Measurements from ENCODE around the gene PADI6. TPM values are rescaled to one million over a fixed set of nuclear protein-coding genes. Genes with fewer than 3 reads are reported as not detected.
A peak's percentile ranks its signal among the peaks of the same experiment; 100 is the strongest.

PADI6 gene
- total and polyA plus RNA-seq, 9 of the 15 experiments (the other 6 are each of a cell fraction or from before 2014, with no cell fraction given), result not detected

DNA sequence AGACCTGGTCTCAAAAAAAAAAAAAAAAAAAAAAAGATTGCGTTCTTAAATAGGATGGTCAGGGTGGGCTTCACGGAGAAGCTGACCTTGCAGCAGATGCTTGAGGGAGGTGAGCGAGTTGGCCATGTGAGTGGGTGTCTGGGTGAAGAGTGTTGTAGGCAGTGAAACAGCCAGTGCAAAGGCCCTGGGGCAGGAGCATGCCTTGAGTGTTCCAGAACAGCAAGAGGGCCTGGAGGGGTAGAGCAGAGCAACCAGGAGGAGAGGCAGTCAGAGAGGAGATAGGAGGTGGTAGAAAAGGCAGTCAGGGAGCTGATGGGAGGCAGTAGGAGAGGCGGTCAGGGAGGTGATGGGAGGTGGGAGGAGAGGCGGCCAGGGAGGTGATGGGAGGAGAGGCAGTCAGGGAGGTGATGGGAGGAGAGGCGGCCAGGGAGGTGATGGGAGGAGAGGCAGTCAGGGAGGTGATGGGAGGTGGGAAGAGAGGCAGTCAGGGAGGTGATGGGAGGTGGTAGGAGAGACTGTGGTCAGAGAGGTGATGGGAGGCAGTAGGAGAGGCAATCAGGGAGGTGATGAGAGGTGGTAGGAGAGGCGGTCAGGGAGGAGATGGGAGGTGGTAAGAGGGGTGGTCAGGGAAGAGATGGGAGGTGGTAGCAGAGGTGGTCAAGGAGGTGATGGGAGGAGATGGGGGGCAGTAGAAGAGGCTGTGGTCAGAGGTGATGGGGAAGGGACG is 20.2 kb upstream of the PADI6 start:
- H2AFZ ChIP-seq (ENCODE audit: low read depth, low read length), result no peak overlapping the region
- in situ Hi-C loops (cut with MboI), result no loop called here
- H3K4me3 ChIP-seq, result no peak overlapping the region
- H3K4me2 ChIP-seq (ENCODE audit: insufficient read depth, low read length), result no peak overlapping the region
- no peak for ATAC-seq
- no TSS peak for BruUV-seq (replicated peaks)
- H4K20me1 ChIP-seq (replicated peaks; ENCODE audit: control insufficient read depth, insufficient read depth, low read length), result no peaks in the 10 kb centered on the region
- no peak overlapping the region for H3K9ac ChIP-seq (ENCODE audit: insufficient read depth in 1 of 2, low read depth in 2 of 2, low read length in 2 of 2)
- POLR2A ChIA-PET, result interaction anchor here (0.6 kb wide), 1 partner anchor 11 kb away, joined by 3 read pairs; no protein-coding TSS in a partner anchor
- intact Hi-C loops (cut with micrococcal nuclease), result no loop called here
- no peak overlapping the region for H3K27ac ChIP-seq (ENCODE audit: extremely low read depth, low read depth, low read length)
- WGBS (ENCODE audit: insufficient coverage, low coverage, missing lambda C conversion rate), result 2% methylated on average over 6 of the region's 8 CpGs
- H3K27me3 ChIP-seq (ENCODE audit: control insufficient read depth in 2 of 2, insufficient read depth in 2 of 2, low read length in 2 of 2), result peaks cover 12 to 38% of the 10 kb centered on the region in 2 experiments; a peak in 4 of 5 replicates
- no peaks in the 10 kb centered on the region for H3K36me3 ChIP-seq (ENCODE audit: control insufficient read depth, insufficient read depth, low read length)
- DNase-seq (ENCODE audit: extremely low read depth in 1 of 4, low spot score in 3 of 4), result no peak
- CTCF ChIA-PET (ENCODE audit: low intra/inter-chr PET ratio), result no interaction called here
- no peaks in the 10 kb centered on the region for H3K79me2 ChIP-seq (ENCODE audit: control insufficient read depth, insufficient read depth, low read length)
- H3K4me1 ChIP-seq (replicated peaks in 1 of 2; ENCODE audit: control insufficient read depth in 2 of 2, insufficient read depth in 2 of 2, low read length in 2 of 2), result peaks cover 12 to 14% of the 10 kb centered on the region in 2 experiments
- no peak for FAIRE-seq
- H3K9me3 ChIP-seq (replicated peaks; ENCODE audit: control insufficient read depth, insufficient read depth, low read depth, low read length), result no peaks in the 10 kb centered on the region
- peaks cover 3% of the 10 kb centered on the region for H3K9me1 ChIP-seq (ENCODE audit: control insufficient read depth, insufficient read depth, low read length)
- TF ChIP-seq GABPB1 (CRISPR knock-in tag; IDR thresholded peaks at IDR 0.05) (no peak), NBN (IDR thresholded peaks at IDR 0.05; ENCODE audit: low read depth) (no peak), GATA2 (CRISPR knock-in tag; IDR thresholded peaks at IDR 0.05) (no peak), KDM1A (IDR thresholded peaks at IDR 0.05) (peak in 1 of 2 experiments; percentile 56; a peak in 2 of 4 replicates), SOX6 (IDR thresholded peaks at IDR 0.05) (no peak), HOXB6 (CRISPR knock-in tag; IDR thresholded peaks at IDR 0.05; ENCODE audit: borderline replicate concordance) (no peak), ZNF3 (CRISPR knock-in tag; IDR thresholded peaks at IDR 0.05) (no peak), BCOR (IDR thresholded peaks at IDR 0.05) (peak; percentile 86), PREB (CRISPR knock-in tag; IDR thresholded peaks at IDR 0.05) (no peak), SRF (CRISPR knock-in tag; IDR thresholded peaks at IDR 0.05) (no peak), ZMIZ1 (IDR thresholded peaks at IDR 0.05; ENCODE audit: low read depth in 2 of 2, low read length in 2 of 2) (no peak), ZNF444 (CRISPR knock-in tag; IDR thresholded peaks at IDR 0.05) (no peak), HIVEP1 (CRISPR knock-in tag; IDR thresholded peaks at IDR 0.05) (no peak)
- TF ChIP-seq, protein P1, sequence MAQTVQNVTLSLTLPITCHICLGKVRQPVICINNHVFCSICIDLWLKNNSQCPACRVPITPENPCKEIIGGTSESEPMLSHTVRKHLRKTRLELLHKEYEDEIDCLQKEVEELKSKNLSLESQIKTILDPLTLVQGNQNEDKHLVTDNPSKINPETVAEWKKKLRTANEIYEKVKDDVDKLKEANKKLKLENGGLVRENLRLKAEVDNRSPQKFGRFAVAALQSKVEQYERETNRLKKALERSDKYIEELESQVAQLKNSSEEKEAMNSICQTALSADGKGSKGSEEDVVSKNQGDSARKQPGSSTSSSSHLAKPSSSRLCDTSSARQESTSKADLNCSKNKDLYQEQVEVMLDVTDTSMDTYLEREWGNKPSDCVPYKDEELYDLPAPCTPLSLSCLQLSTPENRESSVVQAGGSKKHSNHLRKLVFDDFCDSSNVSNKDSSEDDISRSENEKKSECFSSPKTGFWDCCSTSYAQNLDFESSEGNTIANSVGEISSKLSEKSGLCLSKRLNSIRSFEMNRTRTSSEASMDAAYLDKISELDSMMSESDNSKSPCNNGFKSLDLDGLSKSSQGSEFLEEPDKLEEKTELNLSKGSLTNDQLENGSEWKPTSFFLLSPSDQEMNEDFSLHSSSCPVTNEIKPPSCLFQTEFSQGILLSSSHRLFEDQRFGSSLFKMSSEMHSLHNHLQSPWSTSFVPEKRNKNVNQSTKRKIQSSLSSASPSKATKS (CRISPR knock-in tag; IDR thresholded peaks at IDR 0.05), result no peak
- TF ChIP-seq, protein P2, sequence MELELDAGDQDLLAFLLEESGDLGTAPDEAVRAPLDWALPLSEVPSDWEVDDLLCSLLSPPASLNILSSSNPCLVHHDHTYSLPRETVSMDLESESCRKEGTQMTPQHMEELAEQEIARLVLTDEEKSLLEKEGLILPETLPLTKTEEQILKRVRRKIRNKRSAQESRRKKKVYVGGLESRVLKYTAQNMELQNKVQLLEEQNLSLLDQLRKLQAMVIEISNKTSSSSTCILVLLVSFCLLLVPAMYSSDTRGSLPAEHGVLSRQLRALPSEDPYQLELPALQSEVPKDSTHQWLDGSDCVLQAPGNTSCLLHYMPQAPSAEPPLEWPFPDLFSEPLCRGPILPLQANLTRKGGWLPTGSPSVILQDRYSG (tag; conservative IDR thresholded peaks at IDR 0.05; ENCODE audit: low read depth), result no peak
